HepG2 (cell line): ENCODE measurements around the gene FKBP10. TPM values are rescaled to one million over a fixed set of nuclear protein-coding genes. Genes with fewer than 3 reads are reported as not detected.

Experiments used
- BRD4 ChIP-seq: sonication (generic); formaldehyde crosslinking; IDR thresholded peaks from 2 replicates; pipeline ENCODE4 v1.4.0; 2020; ENCODE audit warnings: missing genetic modification reagents
- GMEB2 ChIP-seq: IDR thresholded peaks from 2 replicates; pipeline ENCODE4 v1.6.1; 2016; ENCODE audit warnings: missing biosample characterization, missing genetic modification reagents, low read depth
- NCOR1 ChIP-seq: fragments of 200-600 bp; sonication (generic); IDR thresholded peaks from 2 replicates; pipeline ENCODE4 v1.7.0; 2017; ENCODE audit warnings: antibody characterized with exemption, low read length, borderline replicate concordance
- NFATC3 ChIP-seq: sonication (generic); formaldehyde crosslinking; IDR thresholded peaks from 2 replicates; pipeline ENCODE4 v1.5.1; 2020; ENCODE audit warnings: mild to moderate bottlenecking, missing genetic modification reagents
- SRSF1 ChIP-seq: fragments of 200-400 bp; formaldehyde crosslinking; optimal IDR thresholded peaks from 2 replicates; pipeline ENCODE3; 2017; ENCODE audit warnings: mild to moderate bottlenecking, low read depth, low read length, moderate library complexity
- TFDP2 ChIP-seq: sonication (generic); formaldehyde crosslinking; IDR thresholded peaks from 2 replicates; pipeline ENCODE4 v1.4.0; 2020; ENCODE audit warnings: missing genetic modification reagents
- ZBTB7A ChIP-seq: sonication (generic); formaldehyde crosslinking; IDR thresholded peaks from 2 replicates; pipeline ENCODE4 v1.8.0; 2022; ENCODE audit warnings: mild to moderate bottlenecking, missing genetic modification reagents
- ZFP36L1 ChIP-seq: sonication (generic); formaldehyde crosslinking; IDR thresholded peaks from 2 replicates; pipeline ENCODE4 v1.8.0; 2022; ENCODE audit warnings: mild to moderate bottlenecking, missing genetic modification reagents, moderate library complexity
- ZNF232 ChIP-seq: sonication (generic); formaldehyde crosslinking; IDR thresholded peaks from 2 replicates; pipeline ENCODE4 v1.4.0; 2020; ENCODE audit warnings: missing genetic modification reagents, borderline replicate concordance
- ZNF512B ChIP-seq: sonication (generic); formaldehyde crosslinking; IDR thresholded peaks from 2 replicates; pipeline ENCODE4 v1.5.1; 2020; ENCODE audit warnings: missing genetic modification reagents, mild to moderate bottlenecking, borderline replicate concordance
- ZNF614 ChIP-seq: IDR thresholded peaks from 2 replicates; pipeline ENCODE4 v1.6.1; 2018; ENCODE audit warnings: missing biosample characterization, missing genetic modification reagents, inconsistent platforms, borderline replicate concordance
- ZNF687 ChIP-seq: sonication (generic); formaldehyde crosslinking; IDR thresholded peaks from 2 replicates; pipeline ENCODE4 v1.5.1; 2020; ENCODE audit warnings: mild to moderate bottlenecking, missing genetic modification reagents, moderate library complexity
- ZNF777 ChIP-seq: sonication (generic); formaldehyde crosslinking; IDR thresholded peaks from 2 replicates; pipeline ENCODE4 v1.4.0; 2020; ENCODE audit warnings: missing genetic modification reagents
- polyA plus RNA-seq, 8 experiments: library from polyadenylated mRNA; depleted of rRNA in 3 of 8; stranded (reverse) in 7 of 8; unstranded in 1 of 8; fragments of >200 nt; fragmentation: Illumina TruSeq in 4 of 8; extraction: Trizol in 4 of 8; gene quantifications; 2 replicates each; pipeline versions ENCODE4 v1.2.1 to v1.2.3, GENCODE V29; 2011 to 2016; ENCODE audit warnings: low read depth in 4 of 8, missing spikeins in 1 of 8, mixed read lengths in 1 of 8; ENCODE audit not compliant: insufficient read depth in 1 of 8
- total RNA-seq, 5 experiments: library from RNA; depleted of rRNA; stranded (reverse); fragments of >200 nt; fragmentation: Illumina TruSeq; extraction: Trizol; gene quantifications; 2 replicates each; pipeline ENCODE4 v1.2.3, GENCODE V29; 2016; ENCODE audit warnings: low read depth in 1 of 5

The FKBP10 gene
- total and polyA plus RNA-seq, 2 of the 13 experiments (the other 11 are each of a cell fraction or from before 2014, with no cell fraction given) = 149 to 573 TPM

- no peak for TF ChIP-seq ZNF512B (CRISPR knock-in tag)
- no peak for TF ChIP-seq GMEB2 (CRISPR knock-in tag)
- TF ChIP-seq ZNF687 (CRISPR knock-in tag) = peak; percentile 62
- TF ChIP-seq ZNF232 (CRISPR knock-in tag) = peak; percentile 60; the same call in 1 of the 2 replicates
- 0 out of 2 replicates have a peak, but pooled peaks have one; percentile 27 for TF ChIP-seq ZNF614
- peak; percentile 57; the same call in 1 of the 2 replicates for TF ChIP-seq BRD4
- no peak for TF ChIP-seq NCOR1
- TF ChIP-seq ZBTB7A = no peak
- 0 out of 2 replicates have a peak, but pooled peaks have one; percentile 15 for TF ChIP-seq TFDP2 (CRISPR knock-in tag)
- 0 out of 2 replicates have a peak, but pooled peaks have one; percentile 46 for TF ChIP-seq ZNF777
- no peak for TF ChIP-seq NFATC3 (CRISPR knock-in tag)
- no peak for TF ChIP-seq SRSF1
- 0 out of 2 replicates have a peak, but pooled peaks have one; percentile 20 for TF ChIP-seq ZFP36L1 (CRISPR knock-in tag)
These were observed 908 bp downstream of the FKBP10 start (continued) for GRCh38 chr17:41813699-41814124.
